ENCODE measurements around the gene FTCDNL1.
A peak's percentile ranks its signal among the peaks of the same experiment; 100 is the strongest.

FTCDNL1 gene

GRCh38 chr2:199850718-199851500 lies at the start of gene FTCDNL1:
Gene FTCDNL1, minus strand, starts transcription at chr2:199851192. Its CDS starts 2,230 bp downstream, at chr2:199848962.
- DNase-seq: peak in 1 of 2 experiments; percentile 66

- no peak for DNase-seq
Measured at GRCh38 chr2:199896617-199897016, 45.6 kb upstream of the FTCDNL1 start.

DNA sequence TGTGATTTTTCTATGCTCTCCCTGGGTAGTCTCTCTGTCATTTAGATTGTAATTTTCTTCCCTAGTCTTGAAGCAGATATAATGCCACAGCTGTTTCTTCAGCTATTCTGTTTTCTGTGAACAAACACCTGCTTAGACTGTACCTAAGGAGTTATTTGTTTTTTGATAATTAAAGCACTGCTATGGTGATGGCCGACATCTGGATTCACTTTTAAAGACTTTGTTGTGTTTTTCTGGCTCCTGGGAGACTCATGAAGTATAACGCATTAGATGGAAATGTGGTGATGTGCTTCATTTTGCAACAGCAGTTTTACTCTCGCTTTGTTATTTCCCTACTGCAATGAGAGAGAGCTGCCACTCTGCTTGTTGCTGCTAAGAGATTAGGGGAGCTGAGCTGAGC lies 44.4 kb upstream of the FTCDNL1 start:
- DNase-seq: no peak

- DNase-seq: no peak
Measured at GRCh38 chr2:199883474-199884212, 32.7 kb upstream of the FTCDNL1 start.

DNA sequence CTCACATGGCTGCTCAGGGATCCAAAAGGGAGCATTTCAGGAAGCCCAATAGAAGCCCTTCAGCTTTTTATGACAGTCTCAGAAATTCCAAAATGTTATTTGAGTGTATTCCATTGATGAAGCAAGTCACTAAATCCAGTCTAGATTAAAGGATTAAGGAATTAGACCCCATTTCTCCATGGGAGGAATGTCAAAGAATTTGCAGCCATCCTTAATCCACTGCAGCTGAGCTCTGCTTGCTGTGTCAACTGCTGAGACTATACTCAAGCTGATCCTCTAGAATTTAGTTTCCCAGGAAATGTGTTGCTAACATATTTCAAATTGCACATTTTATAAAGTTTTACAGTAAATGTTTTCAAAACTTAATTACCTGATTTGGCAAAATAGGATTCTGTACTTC lies 31.7 kb upstream of the FTCDNL1 start:
- DNase-seq: no peak

DNA sequence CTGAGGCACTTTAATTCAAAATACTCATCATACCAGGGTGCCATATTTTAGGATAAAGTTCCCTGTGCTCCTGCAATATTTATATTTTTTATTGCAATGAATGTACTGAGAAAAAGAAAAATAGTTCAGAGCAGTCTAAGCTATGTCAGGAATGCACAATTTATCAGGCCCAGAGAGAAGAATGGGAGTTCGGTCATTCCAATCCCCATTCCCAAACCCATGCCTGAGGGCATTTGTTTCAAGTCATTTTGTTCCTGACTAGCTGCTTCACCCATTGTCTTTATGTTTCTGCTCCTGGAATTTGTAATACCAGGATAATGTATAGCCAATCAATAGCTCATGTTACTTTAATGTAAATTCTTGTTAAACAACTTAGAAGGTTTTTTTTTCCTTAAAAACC lies 24.4 kb upstream of the FTCDNL1 start:
- no peak for DNase-seq

GRCh38 chr2:199874209-199874608 lies 23.2 kb upstream of the FTCDNL1 start:
- no peak for DNase-seq

GRCh38 chr2:199870581-199870980 lies 19.6 kb upstream of the FTCDNL1 start:
- DNase-seq: no peak

- DNase-seq: no peak
Measured at GRCh38 chr2:199869653-199870052, 18.7 kb upstream of the FTCDNL1 start.

DNA sequence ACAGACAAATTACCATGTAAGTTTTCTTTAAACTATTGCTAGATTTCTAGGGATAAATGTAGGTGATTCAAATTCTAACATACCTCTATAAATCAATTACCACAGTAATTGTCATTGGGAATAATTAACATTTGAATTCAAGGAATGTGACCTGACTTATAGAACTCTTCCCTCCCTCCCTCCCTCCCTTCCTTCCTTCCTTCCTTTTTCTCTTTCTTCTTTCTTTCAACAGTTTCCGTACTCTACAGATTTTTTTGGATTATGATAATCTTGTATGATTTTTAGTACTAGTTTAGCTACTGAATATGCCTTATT lies 18.2 kb upstream of the FTCDNL1 start:
- no peak for DNase-seq

DNA sequence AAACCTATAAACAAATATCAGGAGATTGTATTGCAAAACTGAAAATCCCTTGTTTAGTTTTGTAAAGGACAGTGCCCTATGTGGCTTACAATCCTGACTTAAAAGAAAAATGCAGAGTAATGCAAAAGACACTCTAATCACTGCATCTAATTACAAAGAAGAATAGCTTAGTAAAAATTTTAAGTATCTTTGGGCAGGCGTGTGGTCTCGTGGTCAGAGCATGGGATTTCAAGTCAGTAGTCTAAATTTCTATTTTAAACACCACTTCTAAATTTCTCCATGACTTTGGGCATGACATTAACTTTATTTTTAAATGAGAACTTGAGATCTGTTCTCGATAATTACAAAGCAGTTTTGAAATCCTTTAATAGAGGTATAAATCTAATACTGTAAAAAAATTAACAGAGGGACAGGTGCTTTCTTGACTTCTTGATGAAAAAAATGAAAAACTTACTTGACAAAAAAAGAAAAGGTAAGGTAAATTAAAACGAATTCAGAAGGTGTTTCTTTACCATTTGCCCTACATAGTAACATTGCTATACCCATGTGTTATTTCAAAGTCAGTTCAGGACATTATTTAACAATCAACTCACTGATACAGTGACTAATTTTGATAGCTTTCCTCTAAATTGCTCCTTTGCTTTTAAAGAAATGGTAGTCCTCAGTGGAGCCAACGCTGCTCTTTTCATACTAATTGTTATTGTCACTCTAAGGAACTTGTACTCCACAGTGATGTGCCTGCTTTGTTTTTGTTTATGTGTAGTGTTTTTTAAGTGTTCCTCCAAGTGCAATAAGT lies 17.6 kb upstream of the FTCDNL1 start:
- DNase-seq: no peak

GRCh38 chr2:199865905-199866304 lies 14.9 kb upstream of the FTCDNL1 start:
- DNase-seq: no peak

DNA sequence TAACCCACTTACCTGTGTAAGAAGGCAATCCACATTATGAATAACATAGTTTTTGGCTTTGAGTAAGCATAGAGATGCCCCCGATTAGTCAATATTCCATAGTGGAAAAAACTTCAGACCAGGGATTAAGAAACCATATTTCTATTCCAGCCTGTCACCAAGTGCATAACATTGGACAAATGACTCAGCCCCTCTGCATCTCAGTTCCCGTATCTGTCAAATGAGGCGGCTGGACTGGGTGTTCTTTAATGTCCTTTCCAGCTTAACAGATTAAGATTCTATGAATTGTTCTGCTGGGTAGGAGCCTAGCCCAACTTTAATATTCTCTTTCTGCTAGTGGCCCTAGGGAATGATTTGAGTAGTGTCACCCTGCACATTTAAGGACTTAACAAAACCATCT lies 11.8 kb upstream of the FTCDNL1 start:
- DNase-seq: no peak

GRCh38 chr2:199861132-199861774 lies 10.3 kb upstream of the FTCDNL1 start:
- DNase-seq: peak in 1 of 2 experiments; percentile 18

- DNase-seq: no peak
Measured at GRCh38 chr2:199855812-199856211, 4.8 kb upstream of the FTCDNL1 start.

- DNase-seq: peak; percentile 75 to 85
Measured at GRCh38 chr2:199851883-199852282, 891 bp upstream of the FTCDNL1 start.

DNA sequence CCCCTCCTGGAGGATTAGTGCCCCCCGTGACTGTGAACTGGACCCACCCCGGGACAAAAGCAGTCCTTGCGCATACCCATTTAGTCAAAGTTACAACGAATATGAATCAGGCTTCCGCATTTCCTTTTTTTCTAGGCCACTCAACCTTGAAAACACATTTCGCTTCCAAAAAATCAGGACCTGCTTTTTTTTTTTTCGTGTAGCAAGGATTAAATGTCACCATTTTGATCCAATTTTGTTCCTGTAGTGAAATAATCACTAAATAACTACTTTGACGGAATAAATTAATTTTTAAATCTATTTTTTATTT lies 464 bp upstream of the FTCDNL1 start:
- no peak for DNase-seq

DNA sequence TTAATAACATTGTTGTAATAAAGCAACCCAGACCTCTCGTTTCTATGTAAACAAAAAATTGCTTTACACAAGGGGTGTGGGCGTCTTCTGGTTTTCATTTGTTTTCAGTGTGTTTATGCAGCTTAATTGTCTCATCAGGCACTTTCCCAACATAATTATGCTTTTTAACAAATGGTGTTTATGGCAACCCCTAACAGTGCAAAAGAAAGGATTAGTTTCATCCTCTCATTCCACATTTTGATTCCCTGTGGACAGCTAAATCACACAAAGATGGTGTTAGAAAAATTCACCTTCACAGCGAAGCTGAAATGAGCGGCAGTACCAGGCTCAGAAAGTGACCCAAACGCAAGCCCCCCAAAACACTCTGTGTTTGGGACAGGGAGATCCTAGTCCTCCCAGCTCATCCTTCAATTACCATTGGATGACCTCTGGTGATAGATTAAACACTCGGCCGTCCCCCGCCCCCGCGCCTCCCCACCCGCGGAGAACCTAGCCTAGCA lies 724 bp downstream of the FTCDNL1 start:
- no peak for DNase-seq

- DNase-seq: no peak
Measured at GRCh38 chr2:199848389-199849130, 2.4 kb downstream of the FTCDNL1 start.

GRCh38 chr2:199847181-199847864 lies 3.7 kb downstream of the FTCDNL1 start:
- no peak for DNase-seq

DNA sequence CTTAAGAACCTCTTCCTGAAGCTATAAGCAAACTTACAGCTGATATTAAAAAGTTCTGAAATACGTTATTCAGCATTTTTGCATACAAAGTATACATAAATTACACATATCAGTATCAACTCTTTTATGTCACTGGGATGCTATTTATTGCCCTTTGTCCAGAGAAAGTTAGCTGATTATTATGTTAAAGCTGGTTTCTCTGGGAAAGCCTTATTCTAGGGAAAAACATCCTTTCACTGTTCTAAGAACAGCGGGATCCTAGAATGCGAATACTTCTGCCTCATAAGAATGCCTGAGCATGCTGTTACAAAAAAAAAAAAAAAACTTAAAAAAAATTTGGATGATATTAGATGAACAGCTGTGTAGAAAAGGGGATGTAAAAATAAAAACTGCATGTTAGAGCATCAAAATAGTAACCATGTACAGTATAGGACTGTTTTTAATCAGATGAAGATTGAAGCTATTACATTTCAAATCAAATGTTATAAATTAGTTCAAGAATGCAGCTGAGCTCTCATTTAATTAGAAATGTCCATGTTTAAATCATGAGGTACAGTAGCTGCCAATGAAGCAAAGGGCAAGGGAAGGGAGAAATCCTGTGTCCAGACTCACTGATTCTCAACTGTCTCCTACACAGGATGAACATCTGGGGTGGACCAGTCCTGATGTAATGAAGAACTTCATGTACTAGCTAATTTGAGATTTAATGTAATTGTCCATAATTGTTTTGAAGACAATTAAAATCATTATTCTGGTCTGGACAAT lies 8.2 kb downstream of the FTCDNL1 start:
- no peak for DNase-seq

Measured in NCI-H446 (cell line).